ENCODE measurements around the gene SLC6A19. TPM values are rescaled to one million over a fixed set of nuclear protein-coding genes. Genes with fewer than 3 reads are reported as not detected.

Gene SLC6A19
- total and polyA plus RNA-seq, 10 donors = under 0.01 to 0.50 TPM; not detected in 8

DNA sequence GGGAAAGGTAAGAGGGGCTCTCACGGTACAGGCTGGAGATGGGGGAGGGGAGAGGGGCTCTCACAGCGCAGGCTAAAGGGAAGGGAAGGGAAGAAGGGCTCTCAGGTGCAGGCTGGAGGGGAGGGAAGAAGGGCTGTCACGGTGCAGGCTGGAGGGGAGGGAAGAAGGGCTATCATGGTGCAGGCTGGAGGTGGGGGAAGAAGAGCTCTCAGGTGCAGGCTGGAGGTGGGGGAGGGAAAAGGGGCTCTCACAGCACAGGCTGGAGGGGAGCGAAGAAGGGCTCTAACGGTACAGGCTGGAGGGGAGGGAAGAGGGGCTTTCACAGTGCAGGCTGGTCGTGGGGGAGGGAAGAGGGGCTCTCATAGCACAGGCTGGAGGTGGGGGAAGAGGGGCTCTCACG lies 28.4 kb downstream of the SLC6A19 start:
- intact Hi-C loops (cut with DNase I; ENCODE audit: low total_unique reads) = no loop called here
- H3K27ac ChIP-seq = no peak overlapping the region
- 26 to 48% (median 32%) methylated on average over 7 of the region's 7 CpGs for WGBS, 5 donors
- DNase-seq = no peak
- peaks cover 0 to 85% (median 0%) of the 10 kb centered on the region in 7 donors for H3K27me3 ChIP-seq (replicated peaks in 1 of 7)
- peaks cover 0 to 8% (median 2%) of the 10 kb centered on the region in 8 donors for H3K9me3 ChIP-seq
- H3K36me3 ChIP-seq = no peaks in the 10 kb centered on the region
- no peak overlapping the region for H3K4me3 ChIP-seq
- no peak for TF ChIP-seq POLR2A (IDR thresholded peaks at IDR 0.05)
- no peak for TF ChIP-seq POLR2AphosphoS5 (IDR thresholded peaks at IDR 0.05)
- TF ChIP-seq, protein P1, sequence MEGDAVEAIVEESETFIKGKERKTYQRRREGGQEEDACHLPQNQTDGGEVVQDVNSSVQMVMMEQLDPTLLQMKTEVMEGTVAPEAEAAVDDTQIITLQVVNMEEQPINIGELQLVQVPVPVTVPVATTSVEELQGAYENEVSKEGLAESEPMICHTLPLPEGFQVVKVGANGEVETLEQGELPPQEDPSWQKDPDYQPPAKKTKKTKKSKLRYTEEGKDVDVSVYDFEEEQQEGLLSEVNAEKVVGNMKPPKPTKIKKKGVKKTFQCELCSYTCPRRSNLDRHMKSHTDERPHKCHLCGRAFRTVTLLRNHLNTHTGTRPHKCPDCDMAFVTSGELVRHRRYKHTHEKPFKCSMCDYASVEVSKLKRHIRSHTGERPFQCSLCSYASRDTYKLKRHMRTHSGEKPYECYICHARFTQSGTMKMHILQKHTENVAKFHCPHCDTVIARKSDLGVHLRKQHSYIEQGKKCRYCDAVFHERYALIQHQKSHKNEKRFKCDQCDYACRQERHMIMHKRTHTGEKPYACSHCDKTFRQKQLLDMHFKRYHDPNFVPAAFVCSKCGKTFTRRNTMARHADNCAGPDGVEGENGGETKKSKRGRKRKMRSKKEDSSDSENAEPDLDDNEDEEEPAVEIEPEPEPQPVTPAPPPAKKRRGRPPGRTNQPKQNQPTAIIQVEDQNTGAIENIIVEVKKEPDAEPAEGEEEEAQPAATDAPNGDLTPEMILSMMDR (IDR thresholded peaks at IDR 0.05 in 8 of 11, conservative IDR thresholded peaks at IDR 0.05 in 3 of 11) = no peak
- H3K4me1 ChIP-seq = no peaks in the 10 kb centered on the region

DNA sequence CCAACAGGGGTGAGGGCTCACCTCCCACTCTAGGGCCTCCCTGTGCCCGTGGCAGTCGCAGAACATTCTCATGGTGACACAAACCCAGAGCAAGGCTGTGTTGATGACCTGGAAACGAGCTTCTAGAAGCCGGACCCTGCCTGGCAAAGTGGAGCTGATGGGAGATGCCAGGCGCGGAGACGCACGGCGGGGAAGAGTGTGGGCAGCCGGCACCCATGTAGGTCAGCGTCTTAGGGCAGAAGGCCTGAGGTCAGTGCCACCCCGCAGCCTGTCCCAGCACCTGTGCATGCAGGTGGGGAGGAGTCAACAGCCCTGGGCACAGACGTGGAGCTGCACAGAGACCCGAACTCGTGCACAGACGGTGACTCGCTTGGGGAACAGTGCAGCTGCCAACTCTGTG lies 29.2 kb downstream of the SLC6A19 start:
- WGBS, 5 donors = 85 to 94% (median 88%) methylated on average over 13 to 17 of the region's 17 CpGs
- Histone ChIP-seq H3K27me3 (replicated peaks in 1 of 7) (peaks cover 0 to 78% (median 0%) of the 10 kb centered on the region in 7 donors), H3K27ac (no peak overlapping the region), H3K4me1 (no peaks in the 10 kb centered on the region), H3K4me3 (no peak overlapping the region), H3K9me3 (peaks cover 0 to 16% (median 10%) of the 10 kb centered on the region in 8 donors), H3K36me3 (no peaks in the 10 kb centered on the region)
- TF ChIP-seq, protein P1 (IDR thresholded peaks at IDR 0.05 in 8 of 11, conservative IDR thresholded peaks at IDR 0.05 in 3 of 11) = no peak
- TF ChIP-seq POLR2A (IDR thresholded peaks at IDR 0.05) = no peak
- no peak for TF ChIP-seq POLR2AphosphoS5 (IDR thresholded peaks at IDR 0.05)
- intact Hi-C loops (cut with DNase I; ENCODE audit: low total_unique reads) = no loop called here
- no peak for DNase-seq

DNA sequence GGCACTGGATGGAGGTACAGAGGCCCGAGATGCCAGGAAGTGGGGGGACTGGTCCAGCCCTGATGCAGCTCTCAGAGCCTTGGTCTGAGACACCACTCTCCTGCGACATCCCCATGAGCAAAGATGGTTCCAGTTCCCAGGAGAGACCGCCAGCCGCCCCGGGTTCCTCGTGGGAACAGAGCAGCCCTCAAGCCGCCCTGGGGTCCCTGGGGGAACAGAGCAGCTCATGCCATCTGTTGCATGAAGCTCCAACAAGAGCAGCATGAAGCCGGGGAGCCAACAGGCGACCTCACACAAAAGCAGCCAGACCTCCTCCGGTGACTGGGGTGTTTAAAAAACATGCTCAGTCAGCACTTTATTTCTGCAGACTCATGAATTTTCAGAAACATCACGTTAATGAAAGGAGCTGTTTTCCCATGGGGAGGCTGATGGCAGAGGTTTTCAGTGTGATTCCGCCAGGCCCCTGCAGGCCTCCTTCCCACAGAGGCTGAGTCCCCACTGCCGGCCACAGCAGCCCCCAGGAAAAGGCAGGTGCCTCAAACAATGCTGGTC lies 30.0 kb downstream of the SLC6A19 start:
- Histone ChIP-seq H3K27ac (no peak overlapping the region), H3K4me3 (no peak overlapping the region), H3K36me3 (no peaks in the 10 kb centered on the region), H3K9me3 (peaks cover 0 to 25% (median 18%) of the 10 kb centered on the region in 8 donors), H3K27me3 (replicated peaks in 1 of 7) (peaks cover 0 to 69% (median 0%) of the 10 kb centered on the region in 7 donors), H3K4me1 (no peaks in the 10 kb centered on the region)
- 53 to 63% (median 62%) methylated on average over 11 to 13 of the region's 13 CpGs for WGBS, 5 donors
- DNase-seq = no peak
- intact Hi-C loops (cut with DNase I; ENCODE audit: low total_unique reads) = no loop called here
- no peak for TF ChIP-seq POLR2AphosphoS5 (IDR thresholded peaks at IDR 0.05)
- TF ChIP-seq, protein P1 (IDR thresholded peaks at IDR 0.05 in 8 of 11, conservative IDR thresholded peaks at IDR 0.05 in 3 of 11) = no peak
- no peak for TF ChIP-seq POLR2A (IDR thresholded peaks at IDR 0.05)

DNA sequence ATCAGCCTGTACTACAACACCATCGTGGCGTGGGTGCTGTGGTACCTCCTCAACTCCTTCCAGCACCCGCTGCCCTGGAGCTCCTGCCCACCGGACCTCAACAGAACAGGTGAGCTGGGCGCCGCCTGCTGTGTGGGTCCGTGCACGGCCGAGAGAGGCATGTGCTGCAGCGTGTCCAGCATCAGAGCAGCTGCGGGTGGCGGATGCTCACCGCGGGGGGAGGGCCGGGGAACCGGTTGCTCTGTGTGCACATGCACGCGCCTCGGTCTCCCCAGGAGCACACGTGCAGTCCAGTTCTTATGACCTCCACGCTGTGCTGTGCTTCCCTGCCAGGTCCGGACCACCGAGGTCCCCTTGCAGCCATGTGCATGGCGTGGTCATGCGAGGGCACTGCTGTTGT lies 31.4 kb downstream of the SLC6A19 start:
- Histone ChIP-seq H3K36me3 (no peaks in the 10 kb centered on the region), H3K9me3 (peaks cover 0 to 30% (median 23%) of the 10 kb centered on the region in 8 donors), H3K4me1 (no peaks in the 10 kb centered on the region), H3K27ac (no peak overlapping the region), H3K27me3 (replicated peaks in 1 of 7) (peaks cover 0 to 60% (median 0%) of the 10 kb centered on the region in 7 donors), H3K4me3 (no peak overlapping the region)
- TF ChIP-seq, protein P1 (IDR thresholded peaks at IDR 0.05 in 8 of 11, conservative IDR thresholded peaks at IDR 0.05 in 3 of 11) = no peak
- TF ChIP-seq POLR2A (IDR thresholded peaks at IDR 0.05) (no peak), POLR2AphosphoS5 (IDR thresholded peaks at IDR 0.05) (no peak)
- intact Hi-C loops (cut with DNase I; ENCODE audit: low total_unique reads) = no loop called here
- no peak for DNase-seq
- 87 to 96% (median 92%) methylated on average over 8 to 25 of the region's 25 CpGs for WGBS, 5 donors
